Stomach smooth muscle (tissue), 2 donors: ENCODE measurements around the gene CABLES2.

Source experiments
- H3K27ac ChIP-seq: one replicate; pipeline ENCODE4 v1.7.0; 2013; ENCODE audit warnings: mild to moderate bottlenecking, low read length, inconsistent platforms
- H3K27me3 ChIP-seq, 2 donors: one replicate each; pipeline ENCODE4 v1.7.0; 2013; ENCODE audit warnings: low read length in 2 of 2; ENCODE audit not compliant: insufficient read depth in 2 of 2, control insufficient read depth in 1 of 2
- H3K36me3 ChIP-seq, 2 donors: one replicate each; pipeline ENCODE4 v1.7.0; 2013; ENCODE audit warnings: low read length in 2 of 2; ENCODE audit not compliant: control insufficient read depth in 2 of 2, insufficient read depth in 2 of 2
- H3K4me1 ChIP-seq: one replicate; pipeline ENCODE4 v1.7.0; 2013; ENCODE audit warnings: low read length; ENCODE audit not compliant: control insufficient read depth, insufficient read depth
- H3K4me3 ChIP-seq, 2 donors: one replicate each; pipeline ENCODE4 v1.7.0; 2013; ENCODE audit warnings: low read length in 2 of 2
- H3K9ac ChIP-seq, 2 donors: one replicate each; pipeline ENCODE4 v1.7.0; 2013; ENCODE audit warnings: low read length in 2 of 2, mild to moderate bottlenecking in 1 of 2
- H3K9me3 ChIP-seq, 2 donors: one replicate each; pipeline ENCODE4 v1.7.0; 2013; ENCODE audit warnings: low read length in 2 of 2; ENCODE audit not compliant: control insufficient read depth in 2 of 2
- donor health status: healthy.
- donor health status: Pancreatic carcinoma.

CABLES2 gene

GRCh38 chr20:62347445-62347844, 59.6 kb downstream of the CABLES2 start:
- H3K27me3 ChIP-seq, result no peaks in the 10 kb centered on the region
- no peak overlapping the region for H3K9ac ChIP-seq
- no peak overlapping the region for H3K4me3 ChIP-seq
- H3K9me3 ChIP-seq, result no peaks in the 10 kb centered on the region
- H3K27ac ChIP-seq, result no peak overlapping the region
- peaks cover 39 to 57% of the 10 kb centered on the region in 2 donors for H3K36me3 ChIP-seq
- peaks cover 10% of the 10 kb centered on the region for H3K4me1 ChIP-seq

- Histone ChIP-seq H3K9me3 (no peaks in the 10 kb centered on the region), H3K4me1 (peaks cover 6% of the 10 kb centered on the region), H3K9ac (no peak overlapping the region), H3K27me3 (no peaks in the 10 kb centered on the region), H3K4me3 (no peak overlapping the region), H3K36me3 (peaks cover 39 to 57% of the 10 kb centered on the region in 2 donors), H3K27ac (no peak overlapping the region)
These were observed 60.0 kb downstream of the CABLES2 start for GRCh38 chr20:62347151-62347404.

- Histone ChIP-seq H3K36me3 (peaks cover 39 to 56% of the 10 kb centered on the region in 2 donors), H3K9me3 (no peaks in the 10 kb centered on the region), H3K4me1 (peaks cover 6% of the 10 kb centered on the region), H3K9ac (no peak overlapping the region), H3K27ac (no peak overlapping the region), H3K4me3 (no peak overlapping the region), H3K27me3 (no peaks in the 10 kb centered on the region)
These were observed 60.5 kb downstream of the CABLES2 start for GRCh38 chr20:62346398-62347150.

GRCh38 chr20:62345681-62346370, 61.3 kb downstream of the CABLES2 start:
- H3K27me3 ChIP-seq, result no peaks in the 10 kb centered on the region
- peaks cover 39 to 54% of the 10 kb centered on the region in 2 donors for H3K36me3 ChIP-seq
- peaks cover 6% of the 10 kb centered on the region for H3K4me1 ChIP-seq
- no peak overlapping the region for H3K4me3 ChIP-seq
- no peaks in the 10 kb centered on the region for H3K9me3 ChIP-seq
- no peak overlapping the region for H3K27ac ChIP-seq
- no peak overlapping the region for H3K9ac ChIP-seq

GRCh38 chr20:62344782-62345181, 62.3 kb downstream of the CABLES2 start:
- no peaks in the 10 kb centered on the region for H3K27me3 ChIP-seq
- peaks cover 41 to 45% of the 10 kb centered on the region in 2 donors for H3K36me3 ChIP-seq
- no peaks in the 10 kb centered on the region for H3K4me1 ChIP-seq
- H3K9ac ChIP-seq, result no peak overlapping the region
- no peak overlapping the region for H3K4me3 ChIP-seq
- H3K9me3 ChIP-seq, result no peaks in the 10 kb centered on the region
- no peak overlapping the region for H3K27ac ChIP-seq

- no peaks in the 10 kb centered on the region for H3K9me3 ChIP-seq
- no peaks in the 10 kb centered on the region for H3K27me3 ChIP-seq
- H3K27ac ChIP-seq, result no peak overlapping the region
- no peak overlapping the region for H3K4me3 ChIP-seq
- no peaks in the 10 kb centered on the region for H3K4me1 ChIP-seq
- H3K9ac ChIP-seq, result no peak overlapping the region
- H3K36me3 ChIP-seq, result peaks cover 45% of the 10 kb centered on the region in 2 donors
These were observed 63.0 kb downstream of the CABLES2 start for GRCh38 chr20:62344092-62344491.

GRCh38 chr20:62342910-62343309, 64.2 kb downstream of the CABLES2 start:
- peak overlapping the region; percentile 31 for H3K27ac ChIP-seq
- H3K27me3 ChIP-seq, result no peaks in the 10 kb centered on the region
- no peaks in the 10 kb centered on the region for H3K4me1 ChIP-seq
- no peaks in the 10 kb centered on the region for H3K9me3 ChIP-seq
- H3K36me3 ChIP-seq, result peaks cover 47 to 49% of the 10 kb centered on the region in 2 donors
- no peak overlapping the region for H3K9ac ChIP-seq
- no peak overlapping the region for H3K4me3 ChIP-seq

GRCh38 chr20:62339647-62340062, 67.4 kb downstream of the CABLES2 start:
- no peak overlapping the region for H3K9ac ChIP-seq
- H3K4me3 ChIP-seq, result no peak overlapping the region
- H3K36me3 ChIP-seq, result peaks cover 49 to 54% of the 10 kb centered on the region in 2 donors
- no peaks in the 10 kb centered on the region for H3K9me3 ChIP-seq
- no peaks in the 10 kb centered on the region for H3K4me1 ChIP-seq
- H3K27ac ChIP-seq, result no peak overlapping the region
- H3K27me3 ChIP-seq, result no peaks in the 10 kb centered on the region
